ENCODE data around the gene ZNF316. TPM values are rescaled to one million over a fixed set of nuclear protein-coding genes. Genes with fewer than 3 reads are reported as not detected.

ZNF316 gene
- 10 to 100 TPM; 16.1 to 23.9 TPM for total RNA-seq

DNA sequence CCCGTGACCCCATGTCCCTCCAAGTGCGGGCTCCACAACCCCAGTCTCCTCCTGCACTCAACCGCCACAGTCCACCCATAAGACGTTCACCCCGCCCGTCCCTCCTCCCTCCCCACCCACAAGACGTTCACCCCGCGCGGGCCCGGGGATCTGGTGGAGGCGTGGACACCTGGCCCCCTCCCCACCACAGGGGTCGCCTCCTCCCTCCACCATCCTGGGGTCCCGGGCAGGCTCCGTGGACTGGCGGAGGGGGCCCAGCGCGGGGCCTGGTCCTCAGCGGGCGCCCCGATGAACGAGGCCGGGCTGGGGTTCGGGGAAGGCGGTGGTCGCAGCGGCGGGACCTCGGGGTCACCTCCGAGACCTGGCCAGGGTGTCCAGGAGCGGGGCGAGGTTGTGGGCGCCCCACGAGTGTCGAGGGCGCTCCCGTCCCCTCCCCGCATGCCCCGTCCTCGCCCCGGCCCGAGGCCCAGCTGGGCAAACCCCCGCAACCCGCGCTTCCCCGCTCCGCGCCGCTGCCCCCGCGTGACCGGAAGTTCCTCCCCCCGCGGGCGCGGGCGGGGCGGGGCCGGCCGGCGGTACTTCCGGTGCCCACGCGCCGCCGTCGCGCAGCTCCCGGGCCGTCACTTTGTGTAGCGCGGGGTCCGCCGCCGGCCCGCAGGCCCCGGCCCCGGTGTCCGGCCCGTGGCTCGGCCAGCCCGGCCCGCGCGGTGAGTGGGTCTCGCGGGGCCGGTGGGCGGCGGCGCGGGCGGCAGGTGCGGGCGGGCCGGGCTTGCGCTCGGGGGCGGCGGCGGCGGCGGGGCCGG, at the start of gene ZNF316:
ZNF316 (plus strand) TSS at position 578 of the 803 bp plus-strand sequence. CDS start 5,092 bp downstream, outside the sequence.
- H3K4me3 ChIP-seq, result peak within 1 kb of the TSS; percentile 84
- DNase-seq, result peak; percentile 59
- no peaks in the 10 kb centered on the region for H3K9me3 ChIP-seq
- intact Hi-C loops (cut with DNase I), result no loop called here
- TF ChIP-seq, protein P1, sequence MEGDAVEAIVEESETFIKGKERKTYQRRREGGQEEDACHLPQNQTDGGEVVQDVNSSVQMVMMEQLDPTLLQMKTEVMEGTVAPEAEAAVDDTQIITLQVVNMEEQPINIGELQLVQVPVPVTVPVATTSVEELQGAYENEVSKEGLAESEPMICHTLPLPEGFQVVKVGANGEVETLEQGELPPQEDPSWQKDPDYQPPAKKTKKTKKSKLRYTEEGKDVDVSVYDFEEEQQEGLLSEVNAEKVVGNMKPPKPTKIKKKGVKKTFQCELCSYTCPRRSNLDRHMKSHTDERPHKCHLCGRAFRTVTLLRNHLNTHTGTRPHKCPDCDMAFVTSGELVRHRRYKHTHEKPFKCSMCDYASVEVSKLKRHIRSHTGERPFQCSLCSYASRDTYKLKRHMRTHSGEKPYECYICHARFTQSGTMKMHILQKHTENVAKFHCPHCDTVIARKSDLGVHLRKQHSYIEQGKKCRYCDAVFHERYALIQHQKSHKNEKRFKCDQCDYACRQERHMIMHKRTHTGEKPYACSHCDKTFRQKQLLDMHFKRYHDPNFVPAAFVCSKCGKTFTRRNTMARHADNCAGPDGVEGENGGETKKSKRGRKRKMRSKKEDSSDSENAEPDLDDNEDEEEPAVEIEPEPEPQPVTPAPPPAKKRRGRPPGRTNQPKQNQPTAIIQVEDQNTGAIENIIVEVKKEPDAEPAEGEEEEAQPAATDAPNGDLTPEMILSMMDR (IDR thresholded peaks at IDR 0.05), result no peak
- H3K27ac ChIP-seq, result peak within 1 kb of the TSS; percentile 37
- no peaks in the 10 kb centered on the region for H3K36me3 ChIP-seq
- H3K4me1 ChIP-seq, result no peaks in the 10 kb centered on the region
- H3K27me3 ChIP-seq, result no peaks in the 10 kb centered on the region
- H3K9ac ChIP-seq (ENCODE audit: low read depth in 2 of 2, low read length in 2 of 2), result peak within 1 kb of the TSS; percentile 70 to 97

DNA sequence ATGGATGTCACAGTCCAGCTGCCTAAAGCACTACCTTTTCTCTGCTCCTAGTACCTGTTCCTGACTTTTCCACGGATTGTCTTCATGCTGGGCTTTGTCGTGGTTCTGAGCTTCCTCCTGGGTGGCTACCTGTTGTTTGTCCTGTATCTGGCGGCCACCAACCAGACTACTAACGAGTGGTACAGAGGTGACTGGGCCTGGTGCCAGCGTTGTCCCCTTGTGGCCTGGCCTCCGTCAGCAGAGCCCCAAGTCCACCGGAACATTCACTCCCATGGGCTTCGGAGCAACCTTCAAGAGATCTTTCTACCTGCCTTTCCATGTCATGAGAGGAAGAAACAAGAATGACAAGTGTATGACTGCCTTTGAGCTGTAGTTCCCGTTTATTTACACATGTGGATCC, 48.6 kb upstream of the ZNF316 start:
- no peaks in the 10 kb centered on the region for H3K27me3 ChIP-seq
- no peak overlapping the region for H3K9ac ChIP-seq (ENCODE audit: low read depth in 2 of 2, low read length in 2 of 2)
- TF ChIP-seq, protein P1 (IDR thresholded peaks at IDR 0.05), result no peak

DNA sequence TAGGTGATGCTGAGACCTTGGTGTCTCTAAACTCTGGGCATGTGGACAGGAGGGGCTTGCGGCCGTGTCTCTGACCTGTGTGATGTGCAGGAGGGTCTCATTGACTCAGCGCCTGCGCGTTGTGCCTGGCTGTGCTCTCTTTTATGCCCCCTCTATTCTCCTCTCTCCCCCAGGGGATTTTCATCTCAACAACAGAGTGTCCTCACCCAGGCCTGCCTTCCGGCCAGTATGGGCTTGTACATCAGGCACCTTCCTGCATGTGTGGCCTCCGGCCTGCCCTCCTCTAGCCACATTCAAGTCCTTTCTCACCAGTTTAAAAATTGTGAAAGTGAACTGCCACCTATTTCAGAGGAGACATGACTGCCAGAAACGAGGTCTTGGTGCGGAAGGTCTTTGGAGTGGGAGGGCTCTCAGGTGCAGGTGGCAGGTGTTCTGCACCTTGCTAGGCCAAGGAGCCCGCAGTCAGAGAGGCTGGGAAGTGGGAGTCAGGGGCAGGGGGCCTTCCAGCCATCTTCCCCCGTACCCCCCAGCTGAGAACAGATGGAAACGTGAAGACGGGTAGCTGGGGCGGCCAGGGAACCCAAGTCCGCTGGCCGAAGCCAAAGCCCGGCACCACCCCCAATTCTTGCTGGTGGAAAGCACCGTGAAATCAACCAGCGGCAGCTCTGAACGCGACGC, 47.8 kb upstream of the ZNF316 start:
- H3K9me3 ChIP-seq, result no peaks in the 10 kb centered on the region
- peaks cover 11% of the 10 kb centered on the region for H3K4me1 ChIP-seq
- intact Hi-C loops (cut with DNase I), result no loop called here
- no peaks in the 10 kb centered on the region for H3K27me3 ChIP-seq
- H3K27ac ChIP-seq, result peak overlapping the region; percentile 80
- TF ChIP-seq, protein P1 (IDR thresholded peaks at IDR 0.05), result no peak
- H3K9ac ChIP-seq (ENCODE audit: low read depth in 2 of 2, low read length in 2 of 2), result peak overlapping the region in 1 of 2 donors; percentile 91
- H3K36me3 ChIP-seq, result no peaks in the 10 kb centered on the region
- no peak for DNase-seq
- peak overlapping the region; percentile 88 for H3K4me3 ChIP-seq

More for the DNA sequence above, 48.6 kb upstream of the ZNF316 start:
- H3K9me3 ChIP-seq, result no peaks in the 10 kb centered on the region
- DNase-seq, result no peak
- intact Hi-C loops (cut with DNase I), result no loop called here
- no peaks in the 10 kb centered on the region for H3K36me3 ChIP-seq
- peaks cover 11% of the 10 kb centered on the region for H3K4me1 ChIP-seq
- H3K27ac ChIP-seq, result no peak overlapping the region
- no peak overlapping the region for H3K4me3 ChIP-seq

DNA sequence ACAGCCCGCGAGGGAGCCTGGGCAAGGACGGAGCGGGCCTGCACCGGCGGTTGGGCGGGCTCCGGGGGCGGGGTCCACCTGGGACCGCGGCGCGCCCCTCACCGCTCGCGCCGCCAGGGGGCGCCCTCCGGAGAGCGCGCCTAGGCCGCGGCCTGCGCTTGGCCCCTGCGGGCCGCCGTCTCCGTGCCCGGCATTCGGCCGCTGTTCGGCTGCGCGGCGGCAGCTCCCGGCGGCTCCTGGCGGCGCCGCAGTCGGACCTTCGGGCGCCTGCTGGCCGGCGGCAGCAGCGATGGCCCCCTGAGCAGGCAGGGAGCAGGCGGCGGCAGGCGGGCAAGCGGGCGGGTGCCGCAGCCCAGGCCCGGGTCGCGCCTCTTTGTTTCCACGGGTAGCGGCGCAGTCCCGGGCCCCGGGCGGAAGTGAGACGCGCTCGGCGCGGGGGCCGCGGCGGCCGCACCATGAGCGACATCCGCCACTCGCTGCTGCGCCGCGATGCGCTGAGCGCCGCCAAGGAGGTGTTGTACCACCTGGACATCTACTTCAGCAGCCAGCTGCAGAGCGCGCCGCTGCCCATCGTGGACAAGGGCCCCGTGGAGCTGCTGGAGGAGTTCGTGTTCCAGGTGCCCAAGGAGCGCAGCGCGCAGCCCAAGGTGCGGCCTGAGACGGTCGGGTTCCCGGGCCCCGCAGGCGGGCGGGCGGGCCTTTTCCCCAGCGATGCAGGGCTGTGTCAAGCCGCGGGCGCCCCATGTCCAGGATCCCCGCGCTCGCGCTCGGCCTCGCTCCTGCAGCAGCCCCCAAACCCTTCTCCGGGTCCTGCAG, 47.1 kb upstream of the ZNF316 start, which contains the start of gene INTS15:
INTS15 (plus strand) TSS at position 193 of the 816 bp plus-strand sequence; CDS start at position 456, 263 bp downstream.
- Histone ChIP-seq H3K9ac (ENCODE audit: low read depth in 2 of 2, low read length in 2 of 2) (peak within 1 kb of the TSS; percentile 78 to 91), H3K36me3 (no peaks in the 10 kb centered on the region), H3K9me3 (no peaks in the 10 kb centered on the region), H3K4me1 (peaks cover 11% of the 10 kb centered on the region), H3K27ac (peak within 1 kb of the TSS; percentile 80), H3K27me3 (no peaks in the 10 kb centered on the region), H3K4me3 (peak within 1 kb of the TSS; percentile 88)
- intact Hi-C loops (cut with DNase I), result no loop called here
- TF ChIP-seq, protein P1 (IDR thresholded peaks at IDR 0.05), result peak; percentile 52
- peak; percentile 74 for DNase-seq

DNA sequence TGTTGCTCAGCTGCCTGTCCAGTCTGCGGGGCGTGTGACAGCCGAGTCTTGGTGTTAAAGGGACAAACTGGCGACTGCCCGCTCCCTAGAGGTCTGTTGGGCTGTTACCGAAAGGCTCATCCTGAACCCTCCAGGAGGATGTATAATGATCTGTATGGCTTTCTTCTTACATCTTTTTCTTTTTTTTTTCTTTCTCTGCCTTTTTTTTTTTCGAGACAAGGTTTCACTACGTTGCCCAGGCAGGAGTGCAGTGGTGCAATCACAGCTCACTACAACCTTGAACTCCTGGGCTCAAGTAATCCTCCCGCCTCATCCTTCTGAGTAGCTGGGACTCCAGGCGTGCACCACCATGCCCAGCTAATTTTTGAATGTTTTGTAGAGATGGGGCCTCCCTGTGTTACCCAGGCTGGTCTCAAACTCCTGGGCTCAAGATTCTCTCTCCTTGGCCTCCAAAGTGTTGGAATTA, 46.4 kb upstream of the ZNF316 start:
- Histone ChIP-seq H3K4me1 (peaks cover 11% of the 10 kb centered on the region), H3K27ac (peak overlapping the region; percentile 80), H3K9me3 (no peaks in the 10 kb centered on the region), H3K9ac (ENCODE audit: low read depth in 2 of 2, low read length in 2 of 2) (peak overlapping the region; percentile 78 to 91), H3K4me3 (peak overlapping the region; percentile 88), H3K27me3 (no peaks in the 10 kb centered on the region), H3K36me3 (no peaks in the 10 kb centered on the region)
- TF ChIP-seq, protein P1 (IDR thresholded peaks at IDR 0.05), result no peak
- no peak for DNase-seq
- intact Hi-C loops (cut with DNase I), result no loop called here
